GM19240 (cell line): ENCODE data around the gene MSRB3.
A peak's percentile ranks its signal among the peaks of the same experiment; 100 is the strongest.
"Not testable (repeated sequence)": the region's sequence is repeated elsewhere in the genome, so short reads cannot be mapped to it uniquely, and the experiment has no call there.

Experiments
- DNase-seq: peaks from one replicate; pipeline ENCODE4 v3.0.0; 2011; ENCODE audit warnings: low spot score; ENCODE audit not compliant: insufficient read length

Gene MSRB3

GRCh38 chr12:65278576-65279368 is at the start of gene MSRB3:
Gene MSRB3 (plus strand): TSS chr12:65278683. CDS start chr12:65308580, 29,897 bp downstream.
- DNase-seq: peak; percentile 23

GRCh38 chr12:65229441-65229840 is 49.0 kb upstream of the MSRB3 start:
- no peak for DNase-seq

GRCh38 chr12:65232476-65233077 is 45.9 kb upstream of the MSRB3 start:
- no peak for DNase-seq

- no peak for DNase-seq
These were observed 41.3 kb upstream of the MSRB3 start for GRCh38 chr12:65237153-65237552.

- no peak for DNase-seq
These were observed 39.9 kb upstream of the MSRB3 start for GRCh38 chr12:65238609-65239008.

GRCh38 chr12:65248656-65249633 is 29.5 kb upstream of the MSRB3 start:
- DNase-seq: no peak

GRCh38 chr12:65252515-65252914 is 26.0 kb upstream of the MSRB3 start:
- no peak for DNase-seq

GRCh38 chr12:65257986-65258385 is 20.5 kb upstream of the MSRB3 start:
- DNase-seq: no peak

- no peak for DNase-seq
These were observed 19.0 kb upstream of the MSRB3 start for GRCh38 chr12:65259501-65259900.

GRCh38 chr12:65263777-65264176 is 14.7 kb upstream of the MSRB3 start:
- DNase-seq: no peak

GRCh38 chr12:65266408-65266807 is 12.1 kb upstream of the MSRB3 start:
- DNase-seq: no peak

GRCh38 chr12:65269603-65270002 is 8.9 kb upstream of the MSRB3 start:
- no peak for DNase-seq

GRCh38 chr12:65274602-65275272 is 3.7 kb upstream of the MSRB3 start:
- DNase-seq: no peak

- no peak for DNase-seq
These were observed 2.9 kb upstream of the MSRB3 start for GRCh38 chr12:65275627-65276026.

GRCh38 chr12:65276916-65277530 is 1.5 kb upstream of the MSRB3 start:
- no peak for DNase-seq

GRCh38 chr12:65277994-65278575 is 398 bp upstream of the MSRB3 start:
- no peak for DNase-seq

GRCh38 chr12:65279369-65280112 is 1.1 kb downstream of the MSRB3 start:
- DNase-seq: no peak

GRCh38 chr12:65280306-65280705 is 1.8 kb downstream of the MSRB3 start:
- no peak for DNase-seq

- no peak for DNase-seq
These were observed 4.4 kb downstream of the MSRB3 start for GRCh38 chr12:65282840-65283239.

- not testable (repeated sequence) for DNase-seq
These were observed 7.0 kb downstream of the MSRB3 start for GRCh38 chr12:65285532-65285931.
